GM12892 (cell line): Measurements from ENCODE around the gene SLFN13.

Source experiments
- POLR2A ChIP-seq: IDR thresholded peaks from 2 replicates; pipeline ENCODE4 v1.6.1; 2011; ENCODE audit warnings: low read depth, low read length, control low read depth
- POLR2AphosphoS5 ChIP-seq: IDR thresholded peaks from 2 replicates; pipeline ENCODE4 v1.6.1; 2011; ENCODE audit warnings: low read depth, low read length, control low read depth
- TAF1 ChIP-seq: IDR thresholded peaks from 2 replicates; pipeline ENCODE4 v1.6.1; 2011; ENCODE audit warnings: low read depth, mild to moderate bottlenecking, control low read depth, low read length, borderline replicate concordance

GRCh38 chr17:35390156-35390555 lies 58.4 kb downstream of the SLFN13 start:
- TF ChIP-seq POLR2AphosphoS5 (no peak), TAF1 (no peak), POLR2A (no peak)
